OCI-LY1 (cell line): Measurements from ENCODE around the gene ABTB2.

Source experiments
- CTCF ChIP-seq: fragments of 200-600 bp; sonication (generic), shearing (Covaris generic); IDR thresholded peaks from 2 replicates; pipeline ENCODE4 v1.5.1; 2017; ENCODE audit warnings: mild to moderate bottlenecking, antibody characterized with exemption, low read length, moderate library complexity, mixed read lengths
- EZH2 ChIP-seq: fragments of 200-600 bp; sonication (generic), shearing (Covaris generic); IDR thresholded peaks from 2 replicates; pipeline ENCODE4 v1.8.0; 2017; ENCODE audit warnings: borderline replicate concordance, mixed run types, mild to moderate bottlenecking, antibody characterized with exemption, low read length, moderate library complexity, mixed read lengths

- TF ChIP-seq EZH2 (no peak), CTCF (peak; percentile 99)
Measured at GRCh38 chr11:34358728-34359547, 1.1 kb upstream of the ABTB2 start.
